ENCODE measurements around the gene EPOP. TPM values are rescaled to one million over a fixed set of nuclear protein-coding genes. Genes with fewer than 3 reads are reported as not detected.

The EPOP gene
- total and polyA plus RNA-seq, 2 of the 13 experiments (the other 11 are each of a cell fraction or from before 2014, with no cell fraction given), result 14.7 to 37.8 TPM

GRCh38 chr17:38656959-38657823 lies 17.6 kb downstream of the EPOP start (continued):
- TF ChIP-seq ZNF83 (CRISPR knock-in tag; IDR thresholded peaks at IDR 0.05; ENCODE audit: borderline replicate concordance) (no peak), TBX3 (IDR thresholded peaks at IDR 0.05; ENCODE audit: borderline replicate concordance) (peak; percentile 79), GATA4 (IDR thresholded peaks at IDR 0.05; ENCODE audit: borderline replicate concordance, low read depth) (no peak; the same call in 1 of the 2 replicates), ZNF816 (CRISPR knock-in tag; IDR thresholded peaks at IDR 0.05; ENCODE audit: borderline replicate concordance) (peak; percentile 87; the same call in 1 of the 2 replicates), ZNF652 (CRISPR knock-in tag; IDR thresholded peaks at IDR 0.05; ENCODE audit: borderline replicate concordance, low read depth) (no peak), NFIB (CRISPR knock-in tag; IDR thresholded peaks at IDR 0.05; ENCODE audit: borderline replicate concordance) (0 out of 2 replicates have a peak, but pooled peaks have one; percentile 70), PCBP2 (optimal IDR thresholded peaks at IDR 0.05; ENCODE audit: low read depth, low read length, poor library complexity, severe bottlenecking) (peak; percentile 21), TBX2 (CRISPR knock-in tag; IDR thresholded peaks at IDR 0.05; ENCODE audit: borderline replicate concordance) (peak; percentile 95), GATAD2A (CRISPR knock-in tag; IDR thresholded peaks at IDR 0.05) (peak; percentile 96), GPN1 (CRISPR knock-in tag; IDR thresholded peaks at IDR 0.05; ENCODE audit: borderline replicate concordance) (no peak), SRF (IDR thresholded peaks at IDR 0.05; ENCODE audit: low read depth, low read length) (peak; percentile 43; the same call in 1 of the 2 replicates), ZNF547 (CRISPR knock-in tag; IDR thresholded peaks at IDR 0.05) (peak; percentile 66), KLF13 (CRISPR knock-in tag; IDR thresholded peaks at IDR 0.05) (no peak), PHF8 (CRISPR knock-in tag; IDR thresholded peaks at IDR 0.05) (0 out of 2 replicates have a peak, but pooled peaks have one; percentile 36), TAF1 (CRISPR knock-in tag; IDR thresholded peaks at IDR 0.05) (peak; percentile 82), TFAP4 (IDR thresholded peaks at IDR 0.05; ENCODE audit: borderline replicate concordance, low read depth) (peak; percentile 97), ZNF543 (CRISPR knock-in tag; IDR thresholded peaks at IDR 0.05) (no peak; the same call in none of the 2 replicates), ZNF891 (CRISPR knock-in tag; IDR thresholded peaks at IDR 0.05) (peak; percentile 54; the same call in 1 of the 2 replicates), NFRKB (IDR thresholded peaks at IDR 0.05) (no peak), KDM4B (CRISPR knock-in tag; IDR thresholded peaks at IDR 0.05) (no peak; the same call in 1 of the 2 replicates), ISX (CRISPR knock-in tag; conservative IDR thresholded peaks at IDR 0.05) (no peak), SIN3B (IDR thresholded peaks at IDR 0.05; ENCODE audit: low read length) (0 out of 2 replicates have a peak, but pooled peaks have one; percentile 29), RBAK (CRISPR knock-in tag; IDR thresholded peaks at IDR 0.05) (no peak), ZNF180 (CRISPR knock-in tag; IDR thresholded peaks at IDR 0.05; ENCODE audit: borderline replicate concordance, low read depth) (no peak)
- TF ChIP-seq, protein P1, sequence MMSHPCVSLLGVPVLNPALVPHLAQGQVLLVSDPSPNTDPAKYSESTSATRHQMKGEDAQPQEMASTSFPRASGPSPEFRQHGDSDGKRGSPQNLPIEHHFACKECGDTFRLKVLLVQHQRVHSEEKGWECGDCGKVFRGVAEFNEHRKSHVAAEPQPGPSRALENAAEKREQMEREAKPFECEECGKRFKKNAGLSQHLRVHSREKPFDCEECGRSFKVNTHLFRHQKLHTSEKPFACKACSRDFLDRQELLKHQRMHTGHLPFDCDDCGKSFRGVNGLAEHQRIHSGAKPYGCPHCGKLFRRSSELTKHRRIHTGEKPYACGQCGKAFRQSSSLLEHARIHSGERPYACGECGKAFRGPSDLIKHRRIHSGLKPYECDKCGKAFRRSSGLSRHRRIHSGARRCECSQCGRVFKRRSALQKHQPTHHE (CRISPR knock-in tag; IDR thresholded peaks at IDR 0.05; ENCODE audit: borderline replicate concordance), result no peak
- TF ChIP-seq, protein P2, sequence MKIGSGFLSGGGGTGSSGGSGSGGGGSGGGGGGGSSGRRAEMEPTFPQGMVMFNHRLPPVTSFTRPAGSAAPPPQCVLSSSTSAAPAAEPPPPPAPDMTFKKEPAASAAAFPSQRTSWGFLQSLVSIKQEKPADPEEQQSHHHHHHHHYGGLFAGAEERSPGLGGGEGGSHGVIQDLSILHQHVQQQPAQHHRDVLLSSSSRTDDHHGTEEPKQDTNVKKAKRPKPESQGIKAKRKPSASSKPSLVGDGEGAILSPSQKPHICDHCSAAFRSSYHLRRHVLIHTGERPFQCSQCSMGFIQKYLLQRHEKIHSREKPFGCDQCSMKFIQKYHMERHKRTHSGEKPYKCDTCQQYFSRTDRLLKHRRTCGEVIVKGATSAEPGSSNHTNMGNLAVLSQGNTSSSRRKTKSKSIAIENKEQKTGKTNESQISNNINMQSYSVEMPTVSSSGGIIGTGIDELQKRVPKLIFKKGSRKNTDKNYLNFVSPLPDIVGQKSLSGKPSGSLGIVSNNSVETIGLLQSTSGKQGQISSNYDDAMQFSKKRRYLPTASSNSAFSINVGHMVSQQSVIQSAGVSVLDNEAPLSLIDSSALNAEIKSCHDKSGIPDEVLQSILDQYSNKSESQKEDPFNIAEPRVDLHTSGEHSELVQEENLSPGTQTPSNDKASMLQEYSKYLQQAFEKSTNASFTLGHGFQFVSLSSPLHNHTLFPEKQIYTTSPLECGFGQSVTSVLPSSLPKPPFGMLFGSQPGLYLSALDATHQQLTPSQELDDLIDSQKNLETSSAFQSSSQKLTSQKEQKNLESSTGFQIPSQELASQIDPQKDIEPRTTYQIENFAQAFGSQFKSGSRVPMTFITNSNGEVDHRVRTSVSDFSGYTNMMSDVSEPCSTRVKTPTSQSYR (CRISPR knock-in tag; IDR thresholded peaks at IDR 0.05; ENCODE audit: borderline replicate concordance), result peak; percentile 78; the same call in 1 of the 2 replicates
